ENCODE data around the gene ZNF777.

ZNF777 gene

GRCh38 chr7:149477494-149478443 is 16.9 kb upstream of the ZNF777 start:
- DNase-seq (ENCODE audit: low read depth, low spot score) = no peak

DNA sequence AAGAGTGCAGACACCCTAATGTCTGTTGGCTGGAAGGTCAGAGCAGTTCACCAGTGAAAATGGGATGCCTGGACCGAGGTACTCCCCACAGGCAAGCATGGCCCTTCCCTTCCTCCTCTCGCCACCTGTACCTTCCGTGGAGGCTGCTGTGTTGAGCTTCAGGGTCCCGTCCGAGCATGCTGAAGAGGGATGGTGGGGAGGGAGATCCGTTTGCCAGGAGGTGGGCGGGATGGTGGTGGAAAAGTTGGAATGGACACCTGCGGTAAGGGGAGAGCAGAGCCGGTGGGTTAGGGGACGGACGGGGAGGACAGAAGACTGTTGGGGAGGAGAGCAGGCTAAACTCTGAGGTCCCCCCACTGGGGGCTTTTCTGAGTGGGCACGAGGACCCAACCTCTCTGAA is 15.9 kb upstream of the ZNF777 start:
- DNase-seq (ENCODE audit: low read depth, low spot score) = no peak

- no peak for DNase-seq (ENCODE audit: low read depth, low spot score)
Observed at GRCh38 chr7:149475121-149476045, 14.5 kb upstream of the ZNF777 start.

GRCh38 chr7:149474309-149475120 is 13.7 kb upstream of the ZNF777 start:
- no peak for DNase-seq (ENCODE audit: low read depth, low spot score)

DNA sequence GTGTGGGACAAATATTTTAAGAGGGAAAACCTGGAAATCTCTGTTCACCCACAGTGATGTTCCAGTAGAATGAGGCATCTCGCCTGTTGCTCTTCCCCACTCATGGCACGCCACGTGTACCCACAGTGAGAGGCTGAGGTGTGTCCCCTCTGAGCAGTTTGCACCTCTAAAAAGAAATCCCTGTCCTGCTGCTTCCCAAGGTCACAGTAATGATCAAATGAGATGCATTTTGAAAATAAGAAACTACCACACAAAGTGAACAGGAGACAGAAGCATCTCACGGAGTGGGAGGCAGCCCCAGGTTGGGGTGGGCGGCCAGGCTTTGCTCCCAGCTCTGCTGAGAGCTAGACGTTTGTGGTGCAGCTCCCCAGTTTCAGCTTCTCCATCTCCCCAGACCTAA is 12.4 kb upstream of the ZNF777 start:
- DNase-seq (ENCODE audit: low read depth, low spot score) = no peak

DNA sequence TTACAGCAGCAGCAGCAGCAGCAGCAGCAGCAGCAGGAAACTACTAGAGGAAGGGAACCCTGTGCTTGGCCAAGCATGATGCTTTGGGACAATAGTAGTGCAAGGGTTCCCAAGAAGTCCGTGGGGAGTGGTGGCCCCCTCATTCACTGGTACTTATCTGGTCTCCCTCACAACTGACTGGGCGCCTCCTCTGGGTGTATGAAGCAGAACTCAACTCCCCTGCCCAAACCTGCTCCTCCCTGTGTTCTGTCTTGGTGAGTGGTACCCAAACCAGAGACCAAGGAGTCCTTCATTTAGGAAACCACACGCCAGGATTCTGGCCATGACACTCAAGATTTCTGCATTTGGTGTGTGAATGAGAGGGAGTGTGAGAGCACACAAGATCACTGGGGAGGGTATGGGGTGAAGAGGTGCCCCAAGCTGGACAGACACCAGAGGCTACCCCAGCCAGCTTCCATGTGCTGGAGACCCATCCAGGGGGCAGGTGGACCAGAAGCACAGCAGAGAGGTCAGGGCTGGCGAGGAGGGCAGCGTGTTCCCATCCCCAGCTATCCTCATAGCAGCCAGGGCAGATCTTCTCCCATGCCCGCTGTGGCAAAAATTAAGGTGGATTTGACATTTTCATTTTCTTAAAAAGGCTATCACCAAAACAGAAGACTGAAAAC is 10.6 kb upstream of the ZNF777 start:
- no peak for DNase-seq (ENCODE audit: low read depth, low spot score)

GRCh38 chr7:149469806-149470205 is 8.9 kb upstream of the ZNF777 start:
- no peak for DNase-seq (ENCODE audit: low read depth, low spot score)

DNA sequence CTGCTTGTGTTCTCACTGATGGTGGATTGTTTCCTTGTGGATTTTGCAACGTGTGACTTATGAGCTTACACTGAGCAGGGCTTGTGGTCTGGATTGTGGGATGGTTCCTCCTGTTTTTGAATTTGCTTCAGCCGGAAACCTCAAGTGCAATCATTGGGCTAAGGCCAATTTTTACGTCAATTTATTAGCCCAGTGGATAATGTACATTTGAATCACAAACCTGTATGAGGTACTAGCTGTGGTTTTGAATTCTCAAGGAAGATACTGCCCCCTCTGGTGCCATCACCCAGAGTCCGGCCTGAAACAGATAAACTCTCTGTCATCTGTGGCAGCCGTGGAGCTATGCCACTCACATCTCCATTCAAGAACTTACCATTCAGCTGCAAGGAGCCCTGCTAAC is 7.3 kb upstream of the ZNF777 start:
- DNase-seq (ENCODE audit: low read depth, low spot score) = no peak

DNA sequence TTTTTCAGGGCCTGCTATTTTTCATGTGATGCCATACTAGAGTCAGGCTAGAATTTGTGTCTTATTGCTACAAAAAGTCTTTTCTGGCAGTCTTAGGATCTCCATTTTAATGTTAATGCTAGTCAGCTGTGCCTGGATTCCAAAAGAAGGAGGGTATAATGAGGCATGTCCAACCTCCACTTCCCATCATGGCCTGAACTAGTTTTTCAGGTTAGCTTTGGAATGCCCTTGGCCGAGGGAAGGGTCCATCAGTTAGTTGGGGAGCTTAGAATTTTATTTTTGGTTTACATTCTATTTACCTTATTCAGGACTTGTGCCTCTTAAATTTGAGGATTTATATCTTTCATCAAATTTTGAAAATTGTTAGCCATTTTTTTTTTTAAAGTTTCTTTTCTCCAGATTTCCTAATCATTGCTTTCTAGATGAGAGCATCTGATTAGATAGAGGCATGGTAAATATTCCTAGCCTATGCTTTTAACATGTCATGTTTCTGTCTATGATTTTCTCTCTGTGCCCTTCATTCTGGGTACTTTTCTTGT is 6.5 kb upstream of the ZNF777 start:
- DNase-seq (ENCODE audit: low read depth, low spot score) = no peak

DNA sequence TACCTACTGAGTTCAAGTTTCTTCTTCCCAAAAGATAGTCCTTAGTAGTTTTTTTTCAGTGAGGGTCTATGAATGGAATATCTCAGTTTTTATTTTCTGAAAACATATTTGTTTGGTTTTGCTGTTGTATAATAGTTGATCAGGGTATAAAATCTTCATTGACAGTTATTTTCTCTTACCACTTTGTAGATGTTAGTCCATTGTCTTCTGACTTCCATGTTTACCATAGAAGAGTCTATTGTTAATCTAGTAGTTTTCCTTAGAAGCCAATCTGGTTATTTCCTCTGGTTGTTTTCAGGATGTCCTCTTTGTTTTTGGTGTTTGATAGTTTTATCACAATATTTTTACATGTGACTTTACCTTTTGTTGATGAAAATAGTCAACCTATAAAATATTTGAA is 5.5 kb upstream of the ZNF777 start:
- DNase-seq (ENCODE audit: low read depth, low spot score) = no peak

GRCh38 chr7:149463500-149464161 is 2.8 kb upstream of the ZNF777 start:
- no peak for DNase-seq (ENCODE audit: low read depth, low spot score)

DNA sequence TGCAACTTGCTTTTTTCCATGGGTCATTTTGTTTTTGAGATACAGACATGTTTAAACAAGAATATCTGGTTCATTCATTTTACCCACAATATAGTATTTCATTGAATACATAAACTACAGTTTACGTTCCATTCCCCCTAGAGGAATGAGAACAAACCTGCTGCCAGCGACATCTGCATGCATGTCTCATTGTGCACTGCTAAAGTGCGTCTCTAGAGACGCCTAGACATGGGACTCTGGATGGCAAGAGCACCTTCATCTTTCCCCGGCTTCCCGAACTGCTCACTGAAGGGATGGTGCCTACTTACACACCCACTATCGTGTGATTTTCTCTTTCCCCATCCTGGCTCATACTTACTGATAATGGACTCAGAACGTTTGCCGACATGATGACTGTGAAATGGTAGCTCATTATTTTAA is 1.2 kb upstream of the ZNF777 start:
- DNase-seq (ENCODE audit: low read depth, low spot score) = no peak

- DNase-seq (ENCODE audit: low read depth, low spot score) = no peak
Observed at GRCh38 chr7:149459540-149460452, 1.1 kb downstream of the ZNF777 start.

- DNase-seq (ENCODE audit: low read depth, low spot score) = no peak
Observed at GRCh38 chr7:149459201-149459539, 1.7 kb downstream of the ZNF777 start.

GRCh38 chr7:149458235-149458634 is 2.6 kb downstream of the ZNF777 start:
- no peak for DNase-seq (ENCODE audit: low read depth, low spot score)

DNA sequence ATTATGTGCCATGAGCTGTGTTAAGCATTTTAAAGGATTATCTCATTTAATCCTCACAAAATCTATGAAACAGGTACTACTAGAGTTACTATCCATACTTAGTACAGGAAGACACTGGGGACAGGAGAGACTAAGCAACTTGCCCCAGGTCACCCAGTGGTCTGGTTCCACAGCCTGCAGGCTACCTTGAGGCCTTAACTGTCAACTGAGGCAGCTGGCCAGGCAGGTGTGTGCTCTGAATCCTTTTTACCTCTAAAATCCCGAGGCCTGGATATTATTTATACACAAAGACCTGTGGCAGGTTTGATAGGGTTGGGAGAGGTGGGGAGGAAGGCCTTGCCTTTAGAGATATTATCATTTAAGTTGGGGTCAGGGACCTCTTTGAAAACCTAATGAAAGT is 3.1 kb downstream of the ZNF777 start:
- no peak for DNase-seq (ENCODE audit: low read depth, low spot score)

DNA sequence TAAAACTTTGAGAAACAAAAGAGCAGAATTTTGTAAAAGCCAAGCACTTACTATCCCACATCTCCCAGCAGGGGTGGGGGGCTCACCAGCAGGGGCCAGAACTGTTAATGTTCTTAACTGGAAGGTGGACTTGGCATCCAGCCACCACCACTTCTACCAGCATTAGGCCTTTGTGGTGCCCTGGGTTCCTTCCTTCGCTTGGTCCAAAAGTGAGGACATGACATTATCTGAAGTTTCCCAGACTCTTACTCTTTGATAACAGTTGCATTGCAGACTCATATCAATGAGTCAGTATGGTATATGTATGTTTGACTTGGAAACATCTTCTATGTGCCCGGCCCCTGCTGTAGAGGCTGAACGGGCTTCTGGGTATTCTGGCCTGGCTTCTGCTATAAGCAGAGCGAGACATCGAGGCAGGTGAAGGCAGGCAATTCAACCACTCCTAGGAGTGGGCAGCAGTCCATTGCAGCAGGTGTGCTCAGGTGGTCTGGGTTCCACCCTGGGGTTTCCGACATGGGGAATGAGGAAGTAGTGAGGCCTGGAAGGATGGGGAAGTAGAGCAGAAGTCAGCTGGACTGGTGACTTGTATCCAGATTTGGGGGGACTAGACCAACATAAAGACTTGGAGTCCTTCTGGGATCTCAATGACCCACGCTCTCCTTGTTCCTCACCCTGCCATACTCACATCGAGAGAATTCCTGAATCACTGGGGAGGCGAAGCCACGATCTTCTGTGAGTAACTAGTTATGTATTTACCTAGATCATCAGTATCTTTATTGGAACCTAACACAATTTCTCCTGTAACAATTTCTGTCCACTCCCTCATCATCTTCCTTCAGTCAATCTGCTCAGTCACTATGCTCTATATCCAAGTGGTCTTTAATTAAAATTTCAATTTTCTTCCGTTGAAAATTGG is 4.1 kb downstream of the ZNF777 start:
- no peak for DNase-seq (ENCODE audit: low read depth, low spot score)

Measured in activated naive CD8-positive, alpha-beta T cell treated with anti-CD3 and anti-CD28 coated beads, Interleukin-2, amount 50 U/mL, for 16 hours (primary cell).